Measurements from ENCODE around the gene GNAZ.

The GNAZ gene

DNA sequence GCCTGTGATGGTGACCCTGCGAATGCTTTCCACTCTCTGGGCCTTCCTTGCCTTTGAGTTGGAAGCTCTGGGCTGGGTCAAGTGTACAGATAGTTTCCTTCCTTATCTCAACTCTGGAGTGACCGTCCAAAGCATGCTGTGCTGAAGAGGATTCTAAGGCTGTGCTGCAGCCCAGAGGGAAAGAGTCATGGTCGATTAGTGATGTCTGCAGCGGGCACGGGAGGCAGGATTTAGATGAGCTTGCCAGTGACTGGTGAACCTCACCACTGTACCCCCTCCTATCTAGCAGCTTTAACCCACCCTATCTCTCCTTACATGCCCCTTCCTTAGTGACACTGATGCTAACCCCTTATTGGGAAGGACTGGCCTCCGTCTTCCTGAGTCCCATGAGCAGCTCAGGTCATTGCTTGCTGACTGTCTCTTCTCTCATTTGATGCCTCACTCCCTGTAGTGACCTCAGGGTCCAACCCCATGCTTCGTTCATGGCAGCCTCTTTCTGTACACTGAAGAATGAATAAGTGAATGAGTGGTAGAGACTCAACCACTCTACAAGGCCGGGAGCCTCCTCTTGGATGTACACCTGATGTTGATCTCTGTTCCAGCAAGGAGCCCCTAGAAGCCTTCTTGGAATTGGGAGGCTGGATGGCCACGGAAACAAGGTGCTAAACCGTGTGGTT is 6.7 kb downstream of the GNAZ start:
- no peak for DNase-seq (ENCODE audit: low read depth)

DNA sequence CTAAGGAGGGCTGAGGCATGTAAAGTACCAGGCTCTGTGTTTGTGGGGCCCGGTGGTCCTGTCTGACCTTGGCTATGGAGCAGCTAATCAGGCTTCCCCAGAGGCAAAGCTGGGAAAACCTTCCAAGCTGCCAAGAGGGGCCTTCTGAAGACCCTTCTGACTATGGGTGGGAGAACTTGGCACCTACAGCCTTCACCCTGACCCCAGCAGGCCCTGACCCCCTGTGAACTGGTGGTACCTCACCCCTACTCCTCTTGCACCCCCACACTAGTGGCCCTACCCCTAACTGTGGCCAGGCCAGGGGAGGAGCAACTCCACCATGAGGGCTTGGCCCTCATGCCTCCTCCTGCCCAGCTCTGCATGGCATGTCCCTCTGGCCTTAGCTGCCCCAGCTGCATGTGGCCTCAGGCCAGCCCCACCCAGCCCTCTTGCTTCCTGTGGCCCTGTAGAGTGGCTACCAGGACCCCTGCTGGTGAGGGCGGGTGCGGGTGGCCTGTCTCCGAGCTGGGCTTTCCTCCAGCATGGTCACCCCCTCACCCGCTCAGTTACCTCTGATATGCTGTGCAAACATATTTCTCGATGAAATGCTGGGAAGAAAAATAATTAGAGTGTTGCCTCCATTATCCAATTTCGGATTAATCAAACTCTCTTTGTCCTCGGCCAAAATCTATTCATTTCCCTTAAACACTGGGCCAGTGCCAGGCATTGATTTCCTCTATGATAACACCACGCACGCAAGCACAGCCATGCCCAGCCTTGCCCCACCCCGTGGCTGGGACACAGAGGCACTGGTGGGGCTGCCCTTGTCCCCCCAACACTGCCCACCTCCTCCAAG is 7.5 kb downstream of the GNAZ start:
- no peak for DNase-seq (ENCODE audit: low read depth)

DNA sequence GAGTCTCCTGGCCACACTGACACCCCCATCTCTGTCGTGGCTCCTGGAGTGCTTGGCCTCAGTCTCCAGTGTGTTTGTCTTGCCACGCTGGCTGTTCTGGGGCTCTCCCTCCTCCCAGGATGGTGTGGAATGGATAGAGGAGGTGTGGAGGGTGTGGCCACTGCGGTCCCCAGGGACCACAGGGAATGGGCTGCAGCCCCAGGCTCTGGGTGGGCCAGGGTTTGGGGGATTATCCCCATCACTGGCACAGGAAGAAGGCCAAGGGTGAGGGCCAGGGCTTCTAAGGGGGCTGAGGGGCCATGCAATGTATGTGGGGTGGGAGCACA is 8.1 kb downstream of the GNAZ start:
- no peak for DNase-seq (ENCODE audit: low read depth)

DNA sequence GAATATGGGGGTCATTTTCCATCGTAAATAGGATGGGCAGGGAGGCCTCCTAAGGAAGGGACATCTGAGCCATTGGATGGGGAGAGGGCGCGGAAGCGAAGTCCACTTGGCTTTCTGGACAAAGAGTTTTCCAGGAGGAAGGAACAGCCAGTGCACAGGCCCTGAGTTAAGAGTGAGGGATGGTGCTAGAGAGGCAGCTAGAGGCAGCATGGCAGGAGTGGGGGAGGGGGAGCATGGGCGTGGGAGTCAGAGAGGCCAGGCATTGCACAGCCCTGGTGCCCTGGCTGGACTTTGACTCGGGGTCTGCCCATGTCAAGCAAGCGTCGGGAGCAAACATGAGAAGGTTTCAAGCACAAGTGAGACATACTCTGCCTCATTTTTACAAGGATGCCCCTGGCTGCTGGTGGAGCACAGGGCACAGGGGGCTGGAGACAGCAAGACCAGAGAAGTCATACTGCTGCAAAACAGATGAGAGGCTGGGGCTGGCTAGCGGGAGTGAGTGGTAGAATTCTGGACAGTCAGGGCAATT is 9.0 kb downstream of the GNAZ start:
- DNase-seq (ENCODE audit: low read depth), result no peak

DNA sequence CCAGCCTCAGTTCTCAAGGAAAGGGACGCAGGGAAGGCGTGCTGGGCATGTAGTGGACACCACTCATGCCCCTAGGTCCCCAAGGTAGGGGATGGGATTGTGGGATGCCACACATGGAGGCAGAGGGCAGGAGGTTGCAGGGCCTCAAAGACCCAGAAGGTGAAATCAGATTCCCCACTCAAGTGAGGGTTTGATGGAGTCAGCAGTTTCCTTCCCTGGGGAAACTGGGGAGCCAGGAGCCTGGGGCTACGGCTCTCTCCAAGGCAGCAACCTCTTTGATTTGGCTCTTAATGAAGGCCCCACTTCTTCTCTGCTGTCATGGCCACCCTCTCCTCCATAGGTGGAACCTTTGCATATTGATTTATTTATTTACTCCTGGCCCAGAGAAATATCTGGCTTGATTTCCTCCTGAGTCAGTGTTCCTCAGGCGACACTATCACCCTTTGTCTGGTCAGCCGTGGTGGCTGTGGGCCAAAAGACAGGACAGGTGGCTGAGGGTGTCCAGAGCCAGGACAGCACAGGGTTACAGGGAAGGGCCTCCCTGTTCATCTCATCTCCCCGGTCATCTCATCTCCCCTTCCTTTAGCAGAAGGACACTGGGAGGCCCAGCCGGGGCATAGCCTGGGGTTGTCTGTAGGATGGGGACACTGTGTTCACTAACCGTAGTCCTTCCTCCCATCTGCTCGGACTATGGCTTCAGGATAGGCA is 9.6 kb downstream of the GNAZ start:
- no peak for DNase-seq (ENCODE audit: low read depth)

DNA sequence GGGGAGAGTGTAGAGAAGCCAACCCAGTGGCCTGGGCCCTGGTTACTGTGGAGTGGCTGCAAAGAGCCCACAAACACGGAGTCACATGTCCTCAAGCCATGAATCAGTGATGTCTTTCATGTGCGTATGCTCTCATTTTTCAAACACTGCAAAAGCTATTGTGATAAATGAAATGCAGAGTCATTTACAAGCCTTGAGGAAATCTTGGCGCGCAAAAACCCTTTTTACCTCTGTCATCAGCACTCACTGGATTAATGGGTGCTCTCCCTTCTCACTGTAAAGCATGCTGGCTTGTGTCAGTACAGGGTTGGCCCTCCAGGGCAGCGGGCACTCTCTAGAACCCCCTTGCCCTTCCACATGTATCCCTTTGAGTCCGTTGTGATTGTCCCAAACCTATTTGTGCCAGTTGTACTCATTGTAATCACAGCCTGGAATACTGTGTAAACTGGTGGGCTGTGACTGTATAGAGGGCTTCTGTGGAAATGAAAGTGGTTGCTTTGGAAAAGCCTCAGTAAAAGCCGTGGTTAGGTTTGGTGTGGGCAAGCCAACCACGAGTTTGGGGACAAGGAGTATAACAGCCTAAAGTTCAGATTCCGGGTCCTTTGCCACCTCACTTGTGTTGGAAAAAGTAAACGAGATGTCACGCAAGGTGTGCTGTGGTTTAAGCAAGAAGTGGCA is 10.4 kb downstream of the GNAZ start:
- DNase-seq (ENCODE audit: low read depth), result no peak

DNA sequence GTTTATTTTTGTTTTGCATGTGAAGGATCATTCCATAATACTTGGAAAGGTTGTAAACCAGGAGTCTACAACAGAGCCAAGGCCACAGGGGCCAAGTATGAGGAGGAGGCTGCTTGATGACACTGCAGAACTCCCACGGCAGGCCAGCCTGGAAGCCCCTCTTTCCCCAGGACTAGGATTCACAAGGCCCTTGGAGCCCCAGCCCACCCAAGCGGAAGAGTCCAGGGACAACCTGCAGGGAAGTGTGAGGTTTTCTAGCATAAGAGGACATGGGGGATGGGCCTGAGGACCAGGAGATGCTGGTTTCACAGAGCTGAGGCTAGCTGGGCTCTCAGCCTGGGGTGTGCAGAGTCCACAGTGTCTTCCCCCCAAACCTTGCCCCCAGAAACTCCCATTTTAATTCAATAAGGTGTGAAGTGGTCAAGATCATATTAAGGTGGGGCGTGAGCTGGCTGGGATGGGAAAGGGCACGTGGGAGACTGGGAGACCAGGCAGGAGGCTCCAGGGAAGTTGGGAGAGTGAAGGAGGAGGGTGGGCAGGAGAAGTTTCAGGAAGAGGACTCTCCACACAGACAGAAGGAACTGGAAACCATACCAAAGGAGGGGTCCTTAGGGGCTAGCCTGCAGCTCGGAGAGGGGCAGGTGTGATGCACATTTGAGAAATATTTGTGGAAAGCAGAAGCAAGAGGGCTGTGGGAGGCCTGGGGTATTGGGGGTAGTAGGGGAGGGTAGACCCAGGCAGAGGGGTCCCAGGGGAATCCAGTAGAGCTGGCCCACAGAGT is 12.4 kb downstream of the GNAZ start:
- DNase-seq (ENCODE audit: low read depth), result no peak

DNA sequence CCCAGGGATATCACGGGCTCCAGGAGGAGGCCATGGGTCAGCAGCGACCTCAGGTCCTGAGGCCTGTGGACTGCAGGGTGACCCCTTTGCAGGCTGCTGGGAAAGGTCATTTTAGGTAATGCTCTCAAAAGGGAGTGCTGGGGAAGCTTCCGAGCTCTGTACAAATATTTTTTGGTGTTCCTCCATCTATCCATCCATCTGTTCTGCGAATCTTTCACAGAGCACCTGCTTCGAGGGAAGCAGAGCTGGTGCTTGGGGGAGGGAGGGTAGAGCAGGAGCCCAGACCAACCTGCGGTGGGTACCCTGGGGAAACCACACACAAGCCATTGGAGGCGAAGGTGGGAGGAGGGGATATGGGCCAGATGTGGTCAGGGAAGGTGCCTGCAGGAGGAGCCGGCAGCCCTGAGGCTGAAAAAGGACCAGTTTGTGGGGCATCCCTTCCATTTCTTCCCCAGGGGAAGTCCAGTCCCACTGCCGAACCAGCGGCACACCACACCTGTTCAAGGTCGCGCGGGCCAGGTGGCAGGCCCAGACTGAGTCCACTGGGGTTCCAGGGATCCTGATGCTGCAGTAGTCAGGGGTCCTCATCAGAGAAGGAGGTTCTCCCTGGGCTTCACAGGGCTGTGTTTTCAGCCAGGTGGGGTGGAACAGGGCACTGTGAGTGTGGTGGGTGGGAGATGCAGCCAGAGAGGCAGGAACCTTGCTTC is 13.1 kb downstream of the GNAZ start:
- no peak for DNase-seq (ENCODE audit: low read depth)

DNA sequence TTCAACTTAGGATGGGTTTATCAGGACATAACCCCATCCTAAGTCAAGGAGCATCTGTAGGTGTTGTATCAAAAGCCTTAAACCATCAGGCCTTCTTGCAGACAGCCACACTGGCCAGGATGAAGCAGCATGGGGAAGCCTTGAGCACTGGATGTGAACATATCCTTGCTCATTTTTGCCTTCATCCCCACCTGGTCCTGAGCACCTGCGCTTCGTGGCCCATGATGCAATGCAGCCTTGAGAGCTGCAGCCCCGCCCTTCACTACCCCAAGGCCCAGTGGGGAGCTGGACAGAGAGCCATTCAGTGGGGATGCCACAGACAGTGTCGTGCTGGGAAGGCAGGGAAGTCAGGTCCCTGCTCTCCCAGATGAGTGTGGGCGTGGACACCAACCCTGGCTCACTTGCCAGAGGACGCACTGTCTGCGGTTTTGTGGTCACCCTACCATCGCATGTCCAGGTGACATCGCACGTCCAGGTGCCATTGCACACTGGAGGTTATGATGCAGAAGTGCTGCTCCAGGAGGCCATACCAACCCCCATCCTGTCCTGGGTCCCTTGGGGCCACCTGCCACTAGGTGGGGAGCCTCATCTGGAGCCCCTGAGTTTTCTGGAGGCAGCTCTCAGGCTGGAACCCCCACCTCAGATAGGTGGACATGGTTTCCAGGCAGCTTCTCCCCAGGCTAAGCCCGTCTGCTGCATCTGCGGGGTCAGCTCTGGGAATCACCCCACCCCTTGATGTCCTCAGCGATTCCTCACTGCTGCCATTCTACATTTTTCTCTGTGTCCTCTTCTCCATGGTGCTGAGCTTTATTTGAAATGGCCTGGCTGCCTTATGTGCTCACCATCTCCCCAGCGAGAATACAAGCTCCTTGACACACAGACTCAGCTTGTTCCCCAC is 14.4 kb downstream of the GNAZ start:
- DNase-seq (ENCODE audit: low read depth), result no peak

DNA sequence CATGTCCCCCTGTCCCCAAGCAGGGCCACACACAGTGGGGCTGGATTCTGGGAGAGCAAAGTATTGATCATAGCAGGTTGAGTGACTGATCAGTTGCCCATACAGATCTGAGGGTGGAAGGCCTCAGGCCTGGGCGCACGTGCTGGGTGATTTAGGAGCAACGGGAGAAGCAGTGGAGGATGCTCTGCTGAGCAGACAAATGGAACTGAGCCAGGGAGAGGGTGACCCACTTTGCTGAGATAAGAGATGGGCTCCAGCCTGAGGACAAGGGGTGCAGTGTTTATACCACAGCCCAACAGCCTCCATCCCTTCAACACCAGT is 15.0 kb downstream of the GNAZ start:
- DNase-seq (ENCODE audit: low read depth), result no peak

DNA sequence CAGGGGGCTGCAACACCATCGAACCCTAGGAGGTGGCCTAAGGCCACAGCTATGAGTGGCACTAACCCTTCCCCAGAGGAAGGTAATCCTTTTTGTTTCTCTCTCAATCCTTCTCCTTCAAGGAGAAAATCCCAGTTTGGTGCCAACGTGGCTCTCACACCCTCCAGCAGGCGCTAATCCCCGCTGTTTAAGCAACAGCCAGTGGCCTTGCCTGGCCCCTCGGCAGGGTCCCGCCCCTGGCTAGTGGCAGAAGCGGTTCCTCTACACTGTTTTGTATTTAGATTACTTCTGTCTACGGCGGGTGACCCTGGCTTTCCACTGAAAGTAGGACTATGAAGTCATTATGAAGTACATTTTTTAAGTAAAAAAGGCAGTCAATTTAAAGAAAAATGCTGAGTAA is 15.5 kb downstream of the GNAZ start:
- DNase-seq (ENCODE audit: low read depth), result no peak

DNA sequence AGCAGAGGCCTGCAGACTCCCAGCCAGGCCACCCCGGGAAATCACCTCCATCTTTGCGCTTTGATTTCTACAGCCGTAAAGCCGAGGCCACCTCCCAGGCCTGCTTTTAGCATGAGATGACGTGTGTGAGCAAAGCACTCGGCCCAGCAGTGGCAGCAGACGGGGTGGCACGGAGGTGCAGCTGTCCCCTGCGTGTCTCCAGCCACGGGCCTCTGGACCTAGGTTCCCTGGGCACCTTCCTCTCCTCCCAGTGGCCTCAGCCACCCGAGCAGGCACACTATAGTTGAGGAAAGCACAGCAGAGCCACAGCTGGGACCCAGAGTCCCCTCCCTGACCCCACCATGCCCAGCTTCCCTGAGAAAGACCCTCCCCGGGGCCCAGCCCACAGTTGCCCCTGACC is 15.9 kb downstream of the GNAZ start:
- no peak for DNase-seq (ENCODE audit: low read depth)

DNA sequence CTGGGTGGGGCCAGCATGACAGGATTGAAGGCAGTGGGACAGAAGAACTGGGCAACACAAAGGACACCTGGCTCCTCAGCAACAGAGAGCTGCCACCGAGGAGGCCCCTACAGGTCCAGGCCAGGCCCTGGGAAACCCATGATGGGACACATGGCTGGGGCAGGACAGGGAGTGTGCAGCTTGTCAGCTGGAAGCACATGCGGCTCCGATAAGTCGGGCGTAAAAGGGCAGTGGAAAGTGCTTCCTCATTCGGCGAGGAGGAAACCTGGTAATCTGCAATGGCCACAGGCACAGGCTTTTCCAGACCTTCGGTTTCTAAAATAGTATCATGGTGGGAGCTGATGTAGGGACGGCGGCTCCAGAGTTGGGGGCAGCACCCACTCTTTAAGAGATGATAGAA is 16.5 kb downstream of the GNAZ start:
- no peak for DNase-seq (ENCODE audit: low read depth)

DNA sequence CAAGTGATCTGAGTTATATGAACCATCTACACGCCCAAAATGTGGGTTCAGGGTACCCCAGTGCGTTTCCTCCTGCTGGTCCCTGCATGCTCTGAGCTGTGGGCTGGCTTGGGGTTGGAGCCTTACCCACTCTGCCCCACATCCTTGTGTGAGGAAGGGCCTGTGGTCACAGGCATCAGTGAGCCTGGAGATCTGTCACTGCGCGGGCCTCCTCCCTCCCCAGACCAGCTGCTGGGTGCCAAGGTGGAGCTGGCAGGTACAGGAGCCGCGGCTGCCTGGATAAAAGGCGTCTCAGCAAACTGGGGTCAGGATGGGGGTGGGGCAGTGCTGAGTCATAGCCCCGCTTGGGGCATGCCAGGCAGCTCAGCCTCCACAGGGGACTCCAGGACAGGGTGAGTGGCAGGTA is 17.9 kb downstream of the GNAZ start:
- no peak for DNase-seq (ENCODE audit: low read depth)

DNA sequence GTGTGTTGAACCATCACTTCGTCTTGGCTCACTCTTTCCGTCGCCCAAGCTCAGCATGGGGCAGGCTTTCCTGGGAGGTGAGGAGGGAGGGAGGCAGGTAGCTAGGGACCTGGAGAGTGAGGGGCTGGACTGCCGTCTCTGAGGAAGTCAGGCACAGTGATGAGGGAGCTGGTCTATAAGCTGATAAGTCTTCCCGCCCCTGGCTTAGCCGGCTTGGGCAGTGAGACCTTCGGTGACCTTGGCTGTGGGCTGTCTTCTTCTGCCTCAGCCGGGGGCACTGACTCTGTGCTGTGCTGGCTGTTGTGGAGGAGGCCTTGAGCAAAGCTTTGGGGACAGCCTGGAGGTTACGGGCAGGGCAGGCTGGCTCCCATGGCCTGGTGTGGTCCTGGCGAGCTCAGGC is 18.7 kb downstream of the GNAZ start:
- no peak for DNase-seq (ENCODE audit: low read depth)

DNA sequence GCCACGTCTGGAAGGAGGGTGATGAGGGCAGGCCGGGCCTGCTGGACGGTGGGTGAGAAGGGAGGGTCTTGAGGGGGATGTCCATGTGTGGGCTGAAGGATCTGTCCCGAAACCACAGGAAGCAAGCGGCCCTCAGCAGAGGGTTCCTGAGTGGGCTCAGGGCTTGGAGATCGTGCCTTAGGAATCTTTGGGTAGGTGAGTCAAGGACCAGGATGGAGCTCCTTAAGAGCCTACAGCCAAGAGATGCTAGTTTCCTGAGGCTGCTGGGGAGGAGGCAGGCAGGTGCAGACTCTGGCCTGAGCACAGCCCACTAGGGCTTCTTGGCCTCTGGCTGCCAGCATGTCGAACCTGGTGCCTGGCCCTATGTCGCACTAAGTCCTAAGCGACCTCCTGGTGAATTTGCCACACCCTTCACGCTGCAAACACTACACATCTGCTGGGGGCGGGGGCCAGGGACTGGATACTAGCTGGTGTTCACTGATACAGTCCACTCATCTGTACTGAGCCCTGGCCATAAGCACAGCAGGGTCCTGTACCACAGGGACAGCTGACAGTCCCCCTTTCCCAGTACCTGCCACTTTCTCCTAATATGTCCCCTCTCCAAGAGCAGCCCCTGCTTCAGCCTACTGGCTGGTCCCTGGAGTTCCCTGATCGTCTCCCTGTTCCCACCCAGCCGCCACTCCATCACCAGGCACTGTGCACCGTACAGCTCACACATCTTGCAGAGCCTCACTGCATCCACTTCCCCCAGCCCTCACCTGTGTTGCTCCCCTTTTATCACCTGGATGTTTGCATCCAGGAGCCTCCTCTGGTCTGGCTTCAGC is 19.5 kb downstream of the GNAZ start:
- DNase-seq (ENCODE audit: low read depth), result no peak

DNA sequence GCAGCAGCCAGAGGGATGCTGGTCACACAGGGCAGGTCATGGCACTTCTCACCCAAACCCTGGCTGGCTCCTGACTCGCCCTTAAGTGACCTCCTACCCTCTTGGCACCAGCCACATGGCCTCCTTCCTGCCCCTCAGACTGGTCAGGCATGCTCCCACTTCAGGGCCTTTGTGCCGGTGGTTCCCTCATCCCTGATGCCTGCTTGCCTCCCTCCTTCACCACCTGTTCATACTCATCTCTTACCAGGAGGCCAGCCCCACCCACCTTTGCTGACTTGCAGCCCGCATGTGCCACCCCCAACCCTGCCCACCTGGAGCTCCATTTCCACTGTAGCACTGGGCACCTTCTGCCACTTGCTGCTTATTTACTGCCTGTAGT is 20.1 kb downstream of the GNAZ start:
- no peak for DNase-seq (ENCODE audit: low read depth)

DNA sequence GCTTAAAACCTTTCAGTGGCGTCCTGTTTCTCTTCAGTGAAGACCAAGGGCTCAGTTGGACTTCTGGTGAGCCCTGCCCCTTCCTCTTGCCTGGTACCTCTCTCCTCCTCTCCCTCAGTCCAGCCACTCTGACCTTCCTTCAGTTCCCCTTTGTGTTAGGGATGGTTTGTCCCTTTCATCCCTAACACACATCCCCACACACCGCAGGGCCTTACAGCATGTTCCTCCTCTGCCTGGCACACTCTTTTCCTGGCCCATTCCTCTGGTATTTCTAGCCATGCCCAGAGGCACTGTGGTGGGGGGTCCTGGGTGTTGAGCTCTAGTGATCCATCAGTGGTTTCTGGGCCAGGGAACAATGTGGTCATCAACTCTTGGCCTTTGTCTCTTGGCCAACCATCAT is 21.4 kb downstream of the GNAZ start:
- DNase-seq (ENCODE audit: low read depth), result no peak

DNA sequence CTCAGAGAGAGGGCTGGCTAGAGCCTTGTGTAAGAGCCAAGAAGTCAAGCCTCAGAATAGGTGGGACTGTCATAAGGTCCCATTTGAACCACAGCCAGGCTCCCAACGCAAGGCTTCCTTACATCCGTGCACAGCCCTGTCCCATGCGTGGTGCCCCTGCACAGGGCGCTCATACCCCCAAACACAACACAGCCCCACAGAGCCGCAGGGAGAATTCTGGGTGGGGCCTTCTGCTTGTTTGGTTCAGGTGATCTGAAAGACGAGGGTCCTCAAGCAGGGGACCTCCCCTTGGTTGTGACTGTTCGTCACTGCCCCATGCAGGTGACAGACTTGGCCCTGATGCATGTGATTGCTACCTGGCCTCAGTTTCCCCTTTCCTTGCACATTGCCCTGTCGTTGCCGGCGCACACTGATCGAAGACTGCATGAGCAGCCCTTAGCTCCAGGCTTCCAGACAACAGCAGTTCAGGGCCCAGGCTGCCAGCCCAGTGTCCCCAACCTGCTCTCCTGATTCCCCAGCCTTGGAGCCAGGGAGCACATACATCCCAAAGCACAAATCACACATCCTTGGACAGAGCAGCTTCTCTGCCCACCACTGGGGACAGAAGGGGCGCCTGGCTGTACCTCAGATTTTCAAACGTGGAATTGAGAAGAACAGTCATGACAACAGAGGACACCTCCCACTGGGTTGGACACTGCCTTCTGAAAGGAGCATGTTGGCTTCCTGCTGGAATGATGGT is 22.1 kb downstream of the GNAZ start:
- DNase-seq (ENCODE audit: low read depth), result no peak
